ENCODE results near the gene PRRG1.

- TF ChIP-seq, protein P1, sequence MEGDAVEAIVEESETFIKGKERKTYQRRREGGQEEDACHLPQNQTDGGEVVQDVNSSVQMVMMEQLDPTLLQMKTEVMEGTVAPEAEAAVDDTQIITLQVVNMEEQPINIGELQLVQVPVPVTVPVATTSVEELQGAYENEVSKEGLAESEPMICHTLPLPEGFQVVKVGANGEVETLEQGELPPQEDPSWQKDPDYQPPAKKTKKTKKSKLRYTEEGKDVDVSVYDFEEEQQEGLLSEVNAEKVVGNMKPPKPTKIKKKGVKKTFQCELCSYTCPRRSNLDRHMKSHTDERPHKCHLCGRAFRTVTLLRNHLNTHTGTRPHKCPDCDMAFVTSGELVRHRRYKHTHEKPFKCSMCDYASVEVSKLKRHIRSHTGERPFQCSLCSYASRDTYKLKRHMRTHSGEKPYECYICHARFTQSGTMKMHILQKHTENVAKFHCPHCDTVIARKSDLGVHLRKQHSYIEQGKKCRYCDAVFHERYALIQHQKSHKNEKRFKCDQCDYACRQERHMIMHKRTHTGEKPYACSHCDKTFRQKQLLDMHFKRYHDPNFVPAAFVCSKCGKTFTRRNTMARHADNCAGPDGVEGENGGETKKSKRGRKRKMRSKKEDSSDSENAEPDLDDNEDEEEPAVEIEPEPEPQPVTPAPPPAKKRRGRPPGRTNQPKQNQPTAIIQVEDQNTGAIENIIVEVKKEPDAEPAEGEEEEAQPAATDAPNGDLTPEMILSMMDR (conservative IDR thresholded peaks at IDR 0.05 in 1 of 2, IDR thresholded peaks at IDR 0.05 in 1 of 2; ENCODE audit: low read depth in 1 of 2, low read length in 2 of 2): no peak
- no peak for TF ChIP-seq EZH2 (IDR thresholded peaks at IDR 0.05; ENCODE audit: low read length, missing control alignments)
Measured at GRCh38 chrX:37348971-37349220, 268 bp upstream of the PRRG1 start.

Measured in fibroblast of lung (primary cell).